HepG2 (cell line): Measurements from ENCODE around the gene C2orf49. TPM values are rescaled to one million over a fixed set of nuclear protein-coding genes. Genes with fewer than 3 reads are reported as not detected.

Source experiments
- ATAC-seq: fragments of 200-7000 bp; cut with Tn5 transposase; 3 replicates; pipeline ENCODE4 v1.9.1; 2020; ENCODE audit warnings: mild to moderate bottlenecking, moderate library complexity
- BruUV-seq: library from RNA; stranded (reverse); fragments of 400-500 nt; replicated peaks from 2 replicates; lab custom pipeline; 2021; lab: Mats Ljungman, UMichigan
- CTCF ChIA-PET: fragments of 300-600 bp; formaldehyde crosslinking; extraction: SDS; loops from one replicate; lab custom pipeline; 2021; ENCODE audit warnings: low total read pairs, inconsistent platforms, low intra/inter-chr PET ratio; lab: Yijun Ruan, JAX
- POLR2A ChIA-PET: fragments of 350-600 bp; sonication (Branson Sonifier 250); formaldehyde crosslinking; loops from one replicate; lab custom pipeline; 2020; ENCODE audit warnings: antibody characterized with exemption, inconsistent platforms; lab: Yijun Ruan, JAX
- DNase-seq: peaks from one replicate; pipeline ENCODE4 v3.0.0-alpha.2; 2015; ENCODE audit warnings: low spot score
- FAIRE-seq: peaks from 3 replicates; lab custom pipeline; 2011; peaks lifted over from hg19 to GRCh38; lab: Jason Lieb, UNC
- H2AFZ ChIP-seq: one replicate; pipeline ENCODE4 v1.6.1; 2011; ENCODE audit warnings: low read length, inconsistent platforms
- H3K27ac ChIP-seq: fragments of 300-600 bp; 3 replicates; pipeline ENCODE4 v1.8.0; 2011; ENCODE audit warnings: mixed run types, mild to moderate bottlenecking, mixed read lengths, low read length, inconsistent platforms; ENCODE audit not compliant: insufficient read depth; ENCODE audit errors: extremely low read length
- H3K27me3 ChIP-seq, 2 experiments: fragments of 200-600 bp in 1 of 2; 2 replicates in 1 of 2; 3 replicates in 1 of 2; pipeline versions ENCODE4 v1.6.0 to v1.8.0; 2011; ENCODE audit warnings: low read length in 2 of 2, mild to moderate bottlenecking in 2 of 2, moderate library complexity in 2 of 2, inconsistent platforms in 1 of 2; ENCODE audit not compliant: insufficient read depth in 2 of 2, control insufficient read depth in 1 of 2
- H3K36me3 ChIP-seq, 2 experiments: fragments of 200-600 bp in 1 of 2; replicated peaks in 1 of 2; 2 replicates in 1 of 2; 3 replicates in 1 of 2; pipeline versions ENCODE4 v1.5.1 to v1.8.0; 2011; ENCODE audit warnings: low read length in 2 of 2, inconsistent platforms in 1 of 2; ENCODE audit not compliant: insufficient read depth in 2 of 2, control insufficient read depth in 1 of 2
- H3K4me1 ChIP-seq: 2 replicates; pipeline ENCODE4 v1.5.1; 2012; ENCODE audit warnings: low read length, inconsistent platforms; ENCODE audit not compliant: insufficient read depth
- H3K4me2 ChIP-seq: 2 replicates; pipeline ENCODE4 v1.6.0; 2011; ENCODE audit warnings: low read depth, low read length, inconsistent platforms
- H3K4me3 ChIP-seq, 3 experiments: fragments of 200-600 bp in 1 of 3; sonication (generic), shearing (Covaris generic) in 1 of 3; replicated peaks in 1 of 3; 2 replicates each; pipeline ENCODE4 v1.5.1; 2011 to 2016; ENCODE audit warnings: low read length in 3 of 3, inconsistent platforms in 2 of 3, low read depth in 2 of 3, mild to moderate bottlenecking in 2 of 3, control low read depth in 1 of 3, mixed read lengths in 1 of 3; ENCODE audit not compliant: insufficient read depth in 1 of 3
- H3K79me2 ChIP-seq: one replicate; pipeline ENCODE4 v1.6.1; 2011; ENCODE audit warnings: low read length, inconsistent platforms; ENCODE audit not compliant: insufficient read depth
- H3K9ac ChIP-seq: 2 replicates; pipeline ENCODE4 v1.6.0; 2011; ENCODE audit warnings: mild to moderate bottlenecking, low read depth, low read length, inconsistent platforms; ENCODE audit not compliant: insufficient read depth
- H3K9me3 ChIP-seq: 2 replicates; pipeline ENCODE4 v1.5.1; 2012; ENCODE audit warnings: mild to moderate bottlenecking, low read length
- H4K20me1 ChIP-seq: 2 replicates; pipeline ENCODE4 v1.6.0; 2011; ENCODE audit warnings: inconsistent platforms, mild to moderate bottlenecking, low read length, moderate library complexity; ENCODE audit not compliant: insufficient read depth
- CTCF ChIP-seq: sonication (generic); formaldehyde crosslinking; IDR thresholded peaks from 2 replicates; pipeline ENCODE4 v1.5.0; 2020; ENCODE audit warnings: mild to moderate bottlenecking, missing genetic modification reagents, moderate library complexity
- FIP1L1 ChIP-seq: fragments of 200-400 bp; formaldehyde crosslinking; IDR thresholded peaks from 2 replicates; pipeline ENCODE4 v1.6.1; 2018; ENCODE audit warnings: low read depth, mild to moderate bottlenecking, low read length, moderate library complexity, borderline replicate concordance; ENCODE audit not compliant: insufficient read depth
- PPARG ChIP-seq: conservative IDR thresholded peaks from 2 replicates; pipeline ENCODE4 v1.6.1; 2016; ENCODE audit warnings: missing biosample characterization, missing genetic modification reagents
- TP53 ChIP-seq: sonication (generic); formaldehyde crosslinking; conservative IDR thresholded peaks from 2 replicates; pipeline ENCODE4 v1.4.0; 2020; ENCODE audit warnings: missing genetic modification reagents
- XRCC5 ChIP-seq: fragments of 200-400 bp; formaldehyde crosslinking; optimal IDR thresholded peaks from 2 replicates; pipeline ENCODE3; 2017; ENCODE audit warnings: mild to moderate bottlenecking, low read length
- ZBTB39 ChIP-seq: sonication (generic); formaldehyde crosslinking; IDR thresholded peaks from 2 replicates; pipeline ENCODE4 v1.5.0; 2020; ENCODE audit warnings: missing genetic modification reagents
- ZMAT3 ChIP-seq: sonication (generic); formaldehyde crosslinking; conservative IDR thresholded peaks from 2 replicates; pipeline ENCODE4 v1.7.0; 2021; ENCODE audit warnings: missing genetic modification reagents
- ZNF687 ChIP-seq: sonication (generic); formaldehyde crosslinking; IDR thresholded peaks from 2 replicates; pipeline ENCODE4 v1.5.1; 2020; ENCODE audit warnings: mild to moderate bottlenecking, missing genetic modification reagents, moderate library complexity
- ZNF780A ChIP-seq: sonication (generic); formaldehyde crosslinking; IDR thresholded peaks from 2 replicates; pipeline ENCODE4 v1.8.0; 2022; ENCODE audit warnings: mild to moderate bottlenecking, missing genetic modification reagents, moderate library complexity
- WGBS: methylation state at CpG from one replicate; pipeline ENCODE4 v1.1.6; 2017; ENCODE audit warnings: low lambda C conversion rate; 5-methylcytosine and 5-hydroxymethylcytosine counted together
- in situ Hi-C: cut with HindIII; loops from 2 replicates; pipeline ENCODE4 v1.10.0; 2017; ENCODE audit warnings: low pct_unique_long_range_greater_than_20kb; ENCODE audit not compliant: extremely low pct_ligation_motif_present
- intact Hi-C: fragments of 100-400 bp; cut with micrococcal nuclease; formaldehyde crosslinking; loops from one replicate; pipeline ENCODE4 v1.10.0; 2022; ENCODE audit not compliant: unreplicated experiment
- polyA plus RNA-seq, 8 experiments: library from polyadenylated mRNA; depleted of rRNA in 3 of 8; stranded (reverse) in 7 of 8; unstranded in 1 of 8; fragments of >200 nt; fragmentation: Illumina TruSeq in 4 of 8; extraction: Trizol in 4 of 8; gene quantifications; 2 replicates each; pipeline versions ENCODE4 v1.2.1 to v1.2.3, GENCODE V29; 2011 to 2016; ENCODE audit warnings: low read depth in 4 of 8, missing spikeins in 1 of 8, mixed read lengths in 1 of 8; ENCODE audit not compliant: insufficient read depth in 1 of 8
- total RNA-seq, 5 experiments: library from RNA; depleted of rRNA; stranded (reverse); fragments of >200 nt; fragmentation: Illumina TruSeq; extraction: Trizol; gene quantifications; 2 replicates each; pipeline ENCODE4 v1.2.3, GENCODE V29; 2016; ENCODE audit warnings: low read depth in 1 of 5

C2orf49 gene
- total and polyA plus RNA-seq, 2 of the 13 experiments (the other 11 are each of a cell fraction or from before 2014, with no cell fraction given): 24.7 to 28.8 TPM

- H3K79me2 ChIP-seq: no peaks in the 10 kb centered on the region
- WGBS: 99% methylated on average over 6 of the region's 6 CpGs
- no peak overlapping the region for H3K4me3 ChIP-seq
- H3K9me3 ChIP-seq: no peaks in the 10 kb centered on the region
- ChIA-PET POLR2A (no interaction called here), CTCF (no interaction called here)
- H3K27ac ChIP-seq: no peak overlapping the region
- H3K36me3 ChIP-seq: peaks cover 27 to 85% of the 10 kb centered on the region in 2 experiments
- H3K9ac ChIP-seq: no peak overlapping the region
- DNase-seq (no peak), FAIRE-seq (no peak), ATAC-seq (no peak)
- H3K27me3 ChIP-seq: no peaks in the 10 kb centered on the region
- in situ Hi-C loops: no loop called here
- H3K4me1 ChIP-seq: no peaks in the 10 kb centered on the region
- TF ChIP-seq ZBTB39 (CRISPR knock-in tag): no peak
- no peak for TF ChIP-seq PPARG (CRISPR knock-in tag)
- no peak for TF ChIP-seq ZNF780A
- TF ChIP-seq TP53 (CRISPR knock-in tag): no peak
- intact Hi-C loops: no loop called here
- no peak overlapping the region for H2AFZ ChIP-seq
- no TSS peak for BruUV-seq
- no peaks in the 10 kb centered on the region for H4K20me1 ChIP-seq
- H3K4me2 ChIP-seq: no peak overlapping the region
Observed at GRCh38 chr2:105294046-105294445, 43.3 kb upstream of the C2orf49 start.

GRCh38 chr2:105294844-105295481, 42.4 kb upstream of the C2orf49 start:
- Histone ChIP-seq H3K4me3 (no peak overlapping the region), H3K4me2 (no peak overlapping the region), H3K9me3 (no peaks in the 10 kb centered on the region), H2AFZ (no peak overlapping the region), H3K79me2 (peaks cover 3% of the 10 kb centered on the region), H3K27me3 (no peaks in the 10 kb centered on the region), H3K4me1 (no peaks in the 10 kb centered on the region), H3K27ac (no peak overlapping the region), H3K9ac (no peak overlapping the region), H3K36me3 (peaks cover 27 to 81% of the 10 kb centered on the region in 2 experiments), H4K20me1 (0 out of 2 replicates have a peak, but pooled peaks cover 3% of the 10 kb centered on the region)
- ChIA-PET CTCF (interaction anchor here (1.1 kb wide), 1 partner anchor 181 kb away, joined by 3 read pairs; no protein-coding TSS in a partner anchor), POLR2A (interaction anchor here (1.0 kb wide), 1 partner anchor 35 kb away, joined by 3 read pairs; the partner anchor contains the start of gene TGFBRAP1)
- DNase-seq (peak; percentile 59), ATAC-seq (peak; percentile 90), FAIRE-seq (peak; percentile 74)
- no TSS peak for BruUV-seq
- 74% methylated on average over 5 of the region's 5 CpGs for WGBS
- intact Hi-C loops (loop anchor here (1.0 kb wide), 1 partner anchor 181 kb away; no protein-coding TSS in a partner anchor), in situ Hi-C loops (no loop called here)
- TF ChIP-seq XRCC5 (peak; percentile 28), ZMAT3 (no peak), CTCF (peak; percentile 69), ZNF687 (CRISPR knock-in tag) (no peak; the same call in 1 of the 2 replicates), FIP1L1 (no peak)
